PFSK-1 (cell line): ENCODE results near the gene WDR48.

ENCODE experiments used
- FOXP2 ChIP-seq: optimal IDR thresholded peaks from 2 replicates; pipeline ENCODE3; 2011; ENCODE audit warnings: borderline replicate concordance, control low read depth, inconsistent platforms; ENCODE audit not compliant: insufficient read depth; ENCODE audit errors: extremely low read length, extremely low read depth
- POLR2AphosphoS5 ChIP-seq: IDR thresholded peaks from 2 replicates; pipeline ENCODE4 v1.6.1; 2012; ENCODE audit warnings: low read depth, mild to moderate bottlenecking, control low read depth, low read length, moderate library complexity
- SIN3A ChIP-seq: IDR thresholded peaks from 2 replicates; pipeline ENCODE4 v1.6.1; 2012; ENCODE audit warnings: mild to moderate bottlenecking, low read length, moderate library complexity, borderline replicate concordance; ENCODE audit not compliant: insufficient read depth
- TAF1 ChIP-seq: IDR thresholded peaks from 2 replicates; pipeline ENCODE4 v1.6.1; 2012; ENCODE audit warnings: low read length, control low read depth, borderline replicate concordance; ENCODE audit not compliant: insufficient read depth
- TF ChIP-seq, protein P1 (sequence below), 2 experiments: IDR thresholded peaks; 2 replicates each; pipeline versions ENCODE4 v1.6.1 to v1.8.0; 2011 to 2012; ENCODE audit warnings: low read depth in 2 of 2, low read length in 2 of 2, control low read depth in 1 of 2, inconsistent platforms in 1 of 2, mild to moderate bottlenecking in 1 of 2, moderate library complexity in 1 of 2; ENCODE audit not compliant: insufficient read depth in 1 of 2

WDR48 gene

GRCh38 chr3:39029556-39029955, 22.3 kb upstream of the WDR48 start:
- TF ChIP-seq SIN3A (no peak), TAF1 (no peak), FOXP2 (no peak), POLR2AphosphoS5 (no peak)
- TF ChIP-seq, protein P1, sequence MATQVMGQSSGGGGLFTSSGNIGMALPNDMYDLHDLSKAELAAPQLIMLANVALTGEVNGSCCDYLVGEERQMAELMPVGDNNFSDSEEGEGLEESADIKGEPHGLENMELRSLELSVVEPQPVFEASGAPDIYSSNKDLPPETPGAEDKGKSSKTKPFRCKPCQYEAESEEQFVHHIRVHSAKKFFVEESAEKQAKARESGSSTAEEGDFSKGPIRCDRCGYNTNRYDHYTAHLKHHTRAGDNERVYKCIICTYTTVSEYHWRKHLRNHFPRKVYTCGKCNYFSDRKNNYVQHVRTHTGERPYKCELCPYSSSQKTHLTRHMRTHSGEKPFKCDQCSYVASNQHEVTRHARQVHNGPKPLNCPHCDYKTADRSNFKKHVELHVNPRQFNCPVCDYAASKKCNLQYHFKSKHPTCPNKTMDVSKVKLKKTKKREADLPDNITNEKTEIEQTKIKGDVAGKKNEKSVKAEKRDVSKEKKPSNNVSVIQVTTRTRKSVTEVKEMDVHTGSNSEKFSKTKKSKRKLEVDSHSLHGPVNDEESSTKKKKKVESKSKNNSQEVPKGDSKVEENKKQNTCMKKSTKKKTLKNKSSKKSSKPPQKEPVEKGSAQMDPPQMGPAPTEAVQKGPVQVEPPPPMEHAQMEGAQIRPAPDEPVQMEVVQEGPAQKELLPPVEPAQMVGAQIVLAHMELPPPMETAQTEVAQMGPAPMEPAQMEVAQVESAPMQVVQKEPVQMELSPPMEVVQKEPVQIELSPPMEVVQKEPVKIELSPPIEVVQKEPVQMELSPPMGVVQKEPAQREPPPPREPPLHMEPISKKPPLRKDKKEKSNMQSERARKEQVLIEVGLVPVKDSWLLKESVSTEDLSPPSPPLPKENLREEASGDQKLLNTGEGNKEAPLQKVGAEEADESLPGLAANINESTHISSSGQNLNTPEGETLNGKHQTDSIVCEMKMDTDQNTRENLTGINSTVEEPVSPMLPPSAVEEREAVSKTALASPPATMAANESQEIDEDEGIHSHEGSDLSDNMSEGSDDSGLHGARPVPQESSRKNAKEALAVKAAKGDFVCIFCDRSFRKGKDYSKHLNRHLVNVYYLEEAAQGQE (IDR thresholded peaks at IDR 0.05; ENCODE audit: insufficient read depth in 1 of 2, low read depth in 2 of 2, low read length in 2 of 2): no peak

- TF ChIP-seq SIN3A (no peak), FOXP2 (no peak), POLR2AphosphoS5 (no peak), TAF1 (no peak)
- TF ChIP-seq, protein P1 (IDR thresholded peaks at IDR 0.05; ENCODE audit: insufficient read depth in 1 of 2, low read depth in 2 of 2, low read length in 2 of 2): no peak
Measured at GRCh38 chr3:39038165-39038564, 13.7 kb upstream of the WDR48 start.

DNA sequence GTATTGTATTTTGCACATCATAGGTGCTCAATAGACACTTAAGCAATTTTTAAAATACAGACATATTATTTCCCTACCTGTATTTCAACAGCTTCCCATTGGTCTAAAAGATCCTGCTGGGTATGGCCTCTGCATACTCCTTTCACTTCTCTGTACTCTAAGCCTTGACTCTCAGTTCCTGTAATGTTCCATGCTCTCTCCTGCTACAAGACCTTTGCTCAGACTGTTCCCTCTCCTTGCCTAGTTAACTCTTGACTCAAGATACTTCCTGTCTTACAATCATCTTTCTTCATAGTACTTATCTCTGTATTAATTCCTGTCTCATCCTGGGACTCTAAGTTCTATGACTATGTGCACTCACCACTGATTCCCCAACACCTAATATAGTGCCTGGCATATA, 1.8 kb upstream of the WDR48 start:
- TF ChIP-seq FOXP2 (no peak), TAF1 (no peak), SIN3A (no peak), POLR2AphosphoS5 (no peak)
- TF ChIP-seq, protein P1 (IDR thresholded peaks at IDR 0.05; ENCODE audit: insufficient read depth in 1 of 2, low read depth in 2 of 2, low read length in 2 of 2): no peak

DNA sequence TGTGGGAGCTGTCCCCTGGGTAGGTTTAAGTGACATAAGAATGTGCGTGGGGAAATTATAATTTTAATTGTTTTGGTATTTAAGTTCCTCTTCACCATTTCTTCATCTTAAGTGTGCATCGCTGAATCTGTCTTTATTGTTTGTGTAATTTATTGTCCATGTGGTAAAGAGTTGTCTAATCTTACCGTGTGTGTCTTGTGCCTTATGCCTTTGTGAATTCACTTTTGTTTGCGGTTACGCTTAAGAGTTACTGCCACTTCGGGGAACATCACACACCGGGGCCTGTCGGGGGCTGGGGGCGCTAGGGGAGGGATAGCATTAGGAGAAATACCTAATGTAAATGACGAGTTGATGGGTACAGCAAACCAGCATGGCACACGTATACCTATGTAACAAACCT, 767 bp downstream of the WDR48 start:
- TF ChIP-seq POLR2AphosphoS5 (no peak), FOXP2 (no peak), TAF1 (no peak), SIN3A (no peak)
- TF ChIP-seq, protein P1 (IDR thresholded peaks at IDR 0.05; ENCODE audit: insufficient read depth in 1 of 2, low read depth in 2 of 2, low read length in 2 of 2): no peak

- TF ChIP-seq TAF1: no peak
- TF ChIP-seq FOXP2: no peak
- TF ChIP-seq, protein P1 (IDR thresholded peaks at IDR 0.05; ENCODE audit: insufficient read depth in 1 of 2, low read depth in 2 of 2, low read length in 2 of 2): no peak
- no peak for TF ChIP-seq SIN3A
- no peak for TF ChIP-seq POLR2AphosphoS5
Measured at GRCh38 chr3:39053696-39054095, 1.9 kb downstream of the WDR48 start.
